Measurements from ENCODE around the gene RPRML.
A peak's percentile ranks its signal among the peaks of the same experiment; 100 is the strongest.
"Not testable (repeated sequence)": the region's sequence is repeated elsewhere in the genome, so short reads cannot be mapped to it uniquely, and the experiment has no call there.

RPRML gene

GRCh38 chr17:46979147-46979863, at the start of gene RPRML:
Gene RPRML, minus strand, starts transcription at chr17:46979253. Its CDS starts 246 bp downstream, at chr17:46979007.
- peak; percentile 71 for DNase-seq

- DNase-seq, result not testable (repeated sequence)
These were observed 37.9 kb upstream of the RPRML start for GRCh38 chr17:47016966-47017365.

- DNase-seq, result no peak
These were observed 34.3 kb upstream of the RPRML start for GRCh38 chr17:47013341-47013740.

GRCh38 chr17:47012457-47012856, 33.4 kb upstream of the RPRML start:
- DNase-seq, result no peak

GRCh38 chr17:47009759-47010594, 30.9 kb upstream of the RPRML start:
- DNase-seq, result no peak

GRCh38 chr17:47004906-47005305, 25.9 kb upstream of the RPRML start:
- no peak for DNase-seq

- not testable (repeated sequence) for DNase-seq
These were observed 24.8 kb upstream of the RPRML start for GRCh38 chr17:47003864-47004263.

- no peak for DNase-seq
These were observed 17.0 kb upstream of the RPRML start for GRCh38 chr17:46995841-46996571.

GRCh38 chr17:46994993-46995392, 15.9 kb upstream of the RPRML start:
- DNase-seq, result no peak

- no peak for DNase-seq
These were observed 12.6 kb upstream of the RPRML start for GRCh38 chr17:46991617-46992016.

- DNase-seq, result no peak
These were observed 10.8 kb upstream of the RPRML start for GRCh38 chr17:46989637-46990431.

GRCh38 chr17:46987927-46988326, 8.9 kb upstream of the RPRML start:
- DNase-seq, result not testable (repeated sequence)

- no peak for DNase-seq
These were observed 7.3 kb upstream of the RPRML start for GRCh38 chr17:46986366-46986765.

GRCh38 chr17:46984892-46985291, 5.8 kb upstream of the RPRML start:
- DNase-seq, result no peak

- DNase-seq, result no peak
These were observed 5.3 kb upstream of the RPRML start for GRCh38 chr17:46984341-46984740.

GRCh38 chr17:46983782-46984181, 4.7 kb upstream of the RPRML start:
- DNase-seq, result no peak

- DNase-seq, result no peak
These were observed 3.5 kb upstream of the RPRML start for GRCh38 chr17:46982577-46982976.

GRCh38 chr17:46978489-46979146, 435 bp downstream of the RPRML start:
- DNase-seq, result peak; percentile 63

GRCh38 chr17:46977750-46978488, 1.1 kb downstream of the RPRML start:
- peak; percentile 16 for DNase-seq

- DNase-seq, result no peak
These were observed 1.7 kb downstream of the RPRML start for GRCh38 chr17:46977348-46977747.

GRCh38 chr17:46976626-46977270, 2.3 kb downstream of the RPRML start:
- DNase-seq, result no peak

All from activated effector memory CD4-positive, alpha-beta T cell treated with anti-CD3 and anti-CD28 coated beads, Interleukin-2, amount 50 U/mL, for 16 hours (primary cell).